Measurements from ENCODE around the gene CREB5. TPM values are rescaled to one million over a fixed set of nuclear protein-coding genes. Genes with fewer than 3 reads are reported as not detected.

Gene CREB5
- total and polyA plus RNA-seq, 3 donors from 2014 or later = 2.0 to 2.9 (median 2.9) TPM

GRCh38 chr7:28842769-28843295, 430.5 kb downstream of the CREB5 start:
- no peak for DNase-seq
- peaks cover 5% of the 10 kb centered on the region for H3K4me1 ChIP-seq
- no peak overlapping the region for H3K27ac ChIP-seq
- no peaks in the 10 kb centered on the region for H3K9me3 ChIP-seq
- no peaks in the 10 kb centered on the region for H3K27me3 ChIP-seq
- WGBS, 2 donors = 67 to 89% methylated on average over 1 of the region's 1 CpG
- no peak for TF ChIP-seq POLR2A (IDR thresholded peaks at IDR 0.05)
- TF ChIP-seq CTCF (IDR thresholded peaks at IDR 0.05) = no peak
- no peak overlapping the region for H3K4me3 ChIP-seq
- intact Hi-C loops (cut with DNase I; ENCODE audit: low total_unique reads) = no loop called here
- H3K36me3 ChIP-seq (ENCODE audit: low read depth, missing control alignments) = no peaks in the 10 kb centered on the region

- Histone ChIP-seq H3K27ac (no peak overlapping the region), H3K9me3 (no peaks in the 10 kb centered on the region), H3K4me1 (peaks cover 5% of the 10 kb centered on the region), H3K4me3 (no peak overlapping the region), H3K27me3 (no peaks in the 10 kb centered on the region), H3K36me3 (ENCODE audit: low read depth, missing control alignments) (no peaks in the 10 kb centered on the region)
- TF ChIP-seq POLR2A (IDR thresholded peaks at IDR 0.05) (no peak), CTCF (IDR thresholded peaks at IDR 0.05) (no peak)
- no peak for DNase-seq
- intact Hi-C loops (cut with DNase I; ENCODE audit: low total_unique reads) = no loop called here
- 77 to 93% methylated on average over 1 of the region's 1 CpG for WGBS, 2 donors
These were observed 432.8 kb downstream of the CREB5 start for GRCh38 chr7:28845106-28845505.

GRCh38 chr7:28847176-28847575, 434.9 kb downstream of the CREB5 start:
- Histone ChIP-seq H3K27me3 (no peaks in the 10 kb centered on the region), H3K27ac (no peak overlapping the region), H3K4me3 (no peak overlapping the region), H3K9me3 (no peaks in the 10 kb centered on the region), H3K4me1 (peaks cover 5% of the 10 kb centered on the region), H3K36me3 (ENCODE audit: low read depth, missing control alignments) (no peaks in the 10 kb centered on the region)
- intact Hi-C loops (cut with DNase I; ENCODE audit: low total_unique reads) = no loop called here
- WGBS, 2 donors = 73 to 78% methylated on average over 10 of the region's 10 CpGs
- no peak for DNase-seq
- TF ChIP-seq CTCF (IDR thresholded peaks at IDR 0.05) (no peak), POLR2A (IDR thresholded peaks at IDR 0.05) (no peak)

GRCh38 chr7:28847681-28848080, 435.4 kb downstream of the CREB5 start:
- Histone ChIP-seq H3K4me3 (no peak overlapping the region), H3K36me3 (ENCODE audit: low read depth, missing control alignments) (no peaks in the 10 kb centered on the region), H3K9me3 (no peaks in the 10 kb centered on the region), H3K27me3 (no peaks in the 10 kb centered on the region), H3K4me1 (peaks cover 5% of the 10 kb centered on the region), H3K27ac (no peak overlapping the region)
- WGBS, 2 donors = 48 to 77% methylated on average over 4 to 13 of the region's 13 CpGs
- TF ChIP-seq POLR2A (IDR thresholded peaks at IDR 0.05) = no peak
- no peak for TF ChIP-seq CTCF (IDR thresholded peaks at IDR 0.05)
- DNase-seq = peak; percentile 57
- intact Hi-C loops (cut with DNase I; ENCODE audit: low total_unique reads) = no loop called here

- intact Hi-C loops (cut with DNase I; ENCODE audit: low total_unique reads) = no loop called here
- no peaks in the 10 kb centered on the region for H3K9me3 ChIP-seq
- WGBS, 2 donors = 75 to 83% methylated on average over 15 of the region's 15 CpGs
- DNase-seq = no peak
- H3K4me1 ChIP-seq = peaks cover 5% of the 10 kb centered on the region
- no peak overlapping the region for H3K4me3 ChIP-seq
- no peak for TF ChIP-seq CTCF (IDR thresholded peaks at IDR 0.05)
- no peak for TF ChIP-seq POLR2A (IDR thresholded peaks at IDR 0.05)
- H3K36me3 ChIP-seq (ENCODE audit: low read depth, missing control alignments) = no peaks in the 10 kb centered on the region
- no peaks in the 10 kb centered on the region for H3K27me3 ChIP-seq
- H3K27ac ChIP-seq = no peak overlapping the region
These were observed 436.6 kb downstream of the CREB5 start for GRCh38 chr7:28848906-28849305.
